Hepatic stellate cell (primary cell): ENCODE results near the gene SLC2A10.
A peak's percentile ranks its signal among the peaks of the same experiment; 100 is the strongest.

Source experiments
- DNase-seq: peaks from one replicate; pipeline ENCODE4 v3.0.0; 2011; ENCODE audit warnings: low spot score

Gene SLC2A10

DNA sequence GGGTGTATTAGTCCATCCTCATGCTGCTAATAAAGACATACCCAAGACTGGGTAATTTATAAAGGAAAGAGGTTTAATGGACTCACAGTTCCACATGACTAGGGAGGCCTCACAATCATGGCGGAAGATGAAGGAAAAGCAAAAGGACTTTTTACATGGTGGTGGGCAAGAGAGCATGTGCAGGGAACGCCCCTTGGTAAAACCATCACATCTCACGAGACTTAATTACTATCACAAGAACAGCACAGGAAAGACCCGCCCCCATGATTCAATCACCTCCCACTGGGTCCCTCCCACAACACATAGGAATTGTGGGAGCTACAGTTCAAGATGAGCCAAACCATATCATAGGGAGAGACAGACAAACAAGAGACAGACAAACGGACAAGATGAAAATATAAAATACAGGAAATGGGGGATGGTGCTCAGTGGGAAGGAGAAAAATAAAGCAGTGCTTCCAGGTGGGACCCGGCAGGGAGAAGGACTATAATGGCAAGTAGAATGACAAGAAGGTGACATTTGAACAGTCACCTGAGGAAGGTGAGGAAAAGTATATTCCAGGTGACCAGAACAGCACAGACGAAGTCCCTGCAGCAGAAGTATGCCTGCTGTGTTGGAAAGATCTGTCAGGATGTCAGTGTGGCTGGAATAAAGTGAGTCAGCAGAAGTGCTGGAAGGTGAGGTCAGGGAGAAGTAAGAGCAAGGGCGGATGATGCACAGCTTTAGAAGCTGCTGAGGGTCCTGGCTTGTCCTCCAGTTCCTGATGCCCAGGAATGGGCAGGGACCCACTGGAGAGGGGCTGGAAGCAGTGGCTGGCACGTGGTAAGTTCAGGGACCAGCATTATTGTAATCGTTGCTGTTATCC lies 61.1 kb downstream of the SLC2A10 start:
- no peak for DNase-seq

DNA sequence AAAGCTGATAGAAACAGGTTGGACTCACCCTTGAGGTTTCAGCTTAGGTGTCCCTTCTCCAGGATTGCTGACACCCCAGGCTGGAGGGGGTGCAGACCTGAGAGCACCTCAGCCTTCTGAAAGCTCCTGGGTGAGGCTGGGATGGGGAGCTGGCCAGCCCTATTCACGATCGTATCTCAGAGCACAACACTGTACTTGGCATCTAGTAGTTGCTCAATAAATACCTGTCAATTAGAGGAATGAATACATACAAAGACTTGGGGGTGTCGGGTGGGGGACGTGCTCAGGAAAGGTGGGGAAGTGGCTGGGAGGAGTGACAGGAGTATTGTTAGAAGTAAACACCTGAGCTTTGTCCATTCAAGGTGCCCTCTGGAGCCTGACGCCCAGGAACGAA lies 61.7 kb downstream of the SLC2A10 start:
- DNase-seq: no peak

GRCh38 chr20:46772901-46773300 lies 63.5 kb downstream of the SLC2A10 start:
- no peak for DNase-seq

DNA sequence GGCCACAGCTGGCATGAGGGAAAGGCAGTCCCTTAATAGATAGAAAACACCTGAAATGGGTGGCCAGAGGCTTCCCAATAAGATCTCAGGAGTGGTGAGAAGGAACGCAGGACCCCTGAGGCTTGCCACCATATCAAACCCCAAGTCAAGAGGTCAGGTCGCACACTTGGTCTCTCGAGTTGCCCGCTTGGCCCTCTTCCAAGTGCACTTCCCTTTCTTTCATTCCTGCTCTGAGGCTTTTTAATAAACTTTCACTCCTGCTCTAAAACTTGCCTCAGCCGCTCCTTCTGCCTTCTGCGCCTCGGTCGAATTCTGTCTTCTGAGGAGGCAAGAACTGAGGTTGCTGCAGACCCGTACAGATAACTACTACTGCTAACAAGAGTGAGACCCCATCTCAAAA lies 64.2 kb downstream of the SLC2A10 start:
- DNase-seq: no peak

GRCh38 chr20:46774236-46774635 lies 64.8 kb downstream of the SLC2A10 start:
- DNase-seq: no peak

- no peak for DNase-seq
Measured at GRCh38 chr20:46774943-46775560, 65.6 kb downstream of the SLC2A10 start.

DNA sequence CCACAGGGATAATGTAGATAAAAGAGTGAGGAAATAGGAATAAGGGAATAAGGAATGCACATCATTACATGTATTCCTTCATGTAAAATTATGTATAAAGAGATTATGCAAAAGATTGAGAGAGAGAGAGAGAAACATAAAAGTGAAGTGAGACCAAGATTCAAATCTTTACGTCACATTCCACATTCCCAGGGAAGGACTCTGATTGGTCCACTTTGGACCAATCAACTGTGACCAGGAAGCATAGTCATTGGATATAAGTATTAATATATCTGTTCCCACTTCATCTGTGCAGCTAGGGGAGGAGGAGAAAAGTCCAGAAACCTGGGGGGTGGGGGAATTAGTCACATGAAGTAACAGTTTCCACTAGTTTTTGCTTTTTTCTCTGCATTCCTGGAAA lies 66.4 kb downstream of the SLC2A10 start:
- no peak for DNase-seq

DNA sequence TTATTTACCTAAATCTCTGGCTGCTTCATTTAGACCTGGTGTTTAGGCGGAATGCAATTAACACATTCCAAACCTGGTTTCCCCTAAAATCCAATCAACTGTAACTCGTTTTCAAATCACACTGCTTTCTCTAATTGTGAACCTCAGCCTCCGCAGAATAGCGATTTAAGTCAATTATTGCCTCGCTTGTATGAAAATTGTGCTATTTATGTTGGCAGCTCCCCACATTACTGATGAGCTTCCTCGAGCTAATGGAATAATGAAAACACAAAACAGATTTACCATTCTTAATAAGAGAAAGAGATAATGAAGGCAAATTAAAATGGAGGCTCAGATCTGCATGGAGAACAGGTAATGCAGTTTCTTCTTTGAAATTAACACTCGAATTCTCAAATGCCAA lies 67.9 kb downstream of the SLC2A10 start:
- no peak for DNase-seq

- no peak for DNase-seq
Measured at GRCh38 chr20:46779831-46780230, 70.4 kb downstream of the SLC2A10 start.

- peak; percentile 51 for DNase-seq
Measured at GRCh38 chr20:46784436-46785127, 75.1 kb downstream of the SLC2A10 start.
